Colonic mucosa (tissue), 4 donors: ENCODE measurements around the gene AQP6. TPM values are rescaled to one million over a fixed set of nuclear protein-coding genes. Genes with fewer than 3 reads are reported as not detected.

Source experiments
- DNase-seq: peaks from one replicate; pipeline ENCODE4 v3.0.0-alpha.2; 2020
- H3K27ac ChIP-seq: fragments of 200-600 bp; one replicate; pipeline ENCODE4 v1.8.0; 2021
- H3K27me3 ChIP-seq: fragments of 200-600 bp; one replicate; pipeline ENCODE4 v1.8.0; 2021
- H3K36me3 ChIP-seq: fragments of 200-600 bp; one replicate; pipeline ENCODE4 v1.8.0; 2021
- H3K4me1 ChIP-seq: fragments of 200-600 bp; one replicate; pipeline ENCODE4 v1.8.0; 2021; ENCODE audit warnings: mild to moderate bottlenecking
- H3K4me3 ChIP-seq: fragments of 200-600 bp; one replicate; pipeline ENCODE4 v1.8.0; 2021
- H3K9ac ChIP-seq, 2 donors: one replicate each; pipeline ENCODE4 v1.7.0; 2013; ENCODE audit warnings: control low read depth in 2 of 2, low read depth in 2 of 2, low read length in 2 of 2
- H3K9me3 ChIP-seq: fragments of 200-600 bp; one replicate; pipeline ENCODE4 v1.8.0; 2021
- CTCF ChIP-seq: fragments of 200-600 bp; IDR thresholded peaks from one replicate; pipeline ENCODE4 v1.8.0; 2022; ENCODE audit warnings: antibody characterized with exemption, mild to moderate bottlenecking
- intact Hi-C: fragments of 100-400 bp; cut with DNase I; formaldehyde crosslinking; loops from one replicate; pipeline ENCODE4 v1.14.1; 2022
- total RNA-seq, 2 donors: library from RNA; stranded (reverse); fragmentation: NEBNext Ultra II Directional in 1 of 2; extraction: Animal tissue kit (Norgen Biotek cat#: 25700) in 1 of 2; gene quantifications; one replicate each; pipeline ENCODE4 v1.2.1, GENCODE V29; 2021
- donor health status: healthy.
- donor health status: DM: no; HTN: no; CAD: no.
- donor health status: DM: no; HTN: no; CAD: no.

AQP6 gene
- total RNA-seq, 2 donors from 2014 or later, result not detected

GRCh38 chr12:49943625-49943960, 29.2 kb upstream of the AQP6 start:
- Histone ChIP-seq H3K36me3 (no peaks in the 10 kb centered on the region), H3K4me3 (no peak overlapping the region), H3K9ac (no peak overlapping the region), H3K27ac (no peak overlapping the region), H3K9me3 (no peaks in the 10 kb centered on the region), H3K4me1 (peaks cover 8% of the 10 kb centered on the region), H3K27me3 (no peaks in the 10 kb centered on the region)
- TF ChIP-seq CTCF, result no peak
- intact Hi-C loops, result no loop called here
- no peak for DNase-seq

GRCh38 chr12:49944046-49944445, 28.7 kb upstream of the AQP6 start:
- H3K4me3 ChIP-seq, result no peak overlapping the region
- H3K9me3 ChIP-seq, result no peaks in the 10 kb centered on the region
- no peak overlapping the region for H3K27ac ChIP-seq
- no peak for TF ChIP-seq CTCF
- no peaks in the 10 kb centered on the region for H3K27me3 ChIP-seq
- no peaks in the 10 kb centered on the region for H3K36me3 ChIP-seq
- intact Hi-C loops, result no loop called here
- DNase-seq, result no peak
- no peak overlapping the region for H3K9ac ChIP-seq
- peaks cover 8% of the 10 kb centered on the region for H3K4me1 ChIP-seq

- Histone ChIP-seq H3K27me3 (no peaks in the 10 kb centered on the region), H3K9ac (no peak overlapping the region), H3K4me1 (peaks cover 8% of the 10 kb centered on the region), H3K36me3 (no peaks in the 10 kb centered on the region), H3K4me3 (no peak overlapping the region), H3K27ac (no peak overlapping the region), H3K9me3 (no peaks in the 10 kb centered on the region)
- no peak for TF ChIP-seq CTCF
- no peak for DNase-seq
- intact Hi-C loops, result no loop called here
Observed at GRCh38 chr12:49944718-49945117, 28.0 kb upstream of the AQP6 start.

- intact Hi-C loops, result no loop called here
- H3K4me1 ChIP-seq, result peaks cover 8% of the 10 kb centered on the region
- H3K36me3 ChIP-seq, result no peaks in the 10 kb centered on the region
- H3K27me3 ChIP-seq, result no peaks in the 10 kb centered on the region
- TF ChIP-seq CTCF, result peak; percentile 84
- H3K9me3 ChIP-seq, result no peaks in the 10 kb centered on the region
- peak overlapping the region; percentile 48 to 54 for H3K9ac ChIP-seq
- H3K27ac ChIP-seq, result peak overlapping the region; percentile 33
- peak; percentile 86 for DNase-seq
- no peak overlapping the region for H3K4me3 ChIP-seq
Observed at GRCh38 chr12:49945394-49946080, 27.2 kb upstream of the AQP6 start.

- Histone ChIP-seq H3K9ac (peak overlapping the region in 1 of 2 donors; percentile 48), H3K36me3 (no peaks in the 10 kb centered on the region), H3K4me3 (no peak overlapping the region), H3K4me1 (peaks cover 8% of the 10 kb centered on the region), H3K27ac (peak overlapping the region; percentile 33), H3K27me3 (no peaks in the 10 kb centered on the region), H3K9me3 (no peaks in the 10 kb centered on the region)
- no peak for TF ChIP-seq CTCF
- peak; percentile 68 for DNase-seq
- intact Hi-C loops, result no loop called here
Observed at GRCh38 chr12:49946086-49946485, 26.7 kb upstream of the AQP6 start.
